ENCODE results near the gene LRRC63. TPM values are rescaled to one million over a fixed set of nuclear protein-coding genes. Genes with fewer than 3 reads are reported as not detected.
A peak's percentile ranks its signal among the peaks of the same experiment; 100 is the strongest.
"Not testable (repeated sequence)": the region's sequence is repeated elsewhere in the genome, so short reads cannot be mapped to it uniquely, and the experiment has no call there.

Gene LRRC63
- total RNA-seq, 1 donor from 2014 or later = 0.10 TPM

- no peak for DNase-seq
Measured at GRCh38 chr13:46265292-46265691, 53.6 kb downstream of the LRRC63 start.

- no peak for DNase-seq
Measured at GRCh38 chr13:46267166-46267565, 55.4 kb downstream of the LRRC63 start.

DNA sequence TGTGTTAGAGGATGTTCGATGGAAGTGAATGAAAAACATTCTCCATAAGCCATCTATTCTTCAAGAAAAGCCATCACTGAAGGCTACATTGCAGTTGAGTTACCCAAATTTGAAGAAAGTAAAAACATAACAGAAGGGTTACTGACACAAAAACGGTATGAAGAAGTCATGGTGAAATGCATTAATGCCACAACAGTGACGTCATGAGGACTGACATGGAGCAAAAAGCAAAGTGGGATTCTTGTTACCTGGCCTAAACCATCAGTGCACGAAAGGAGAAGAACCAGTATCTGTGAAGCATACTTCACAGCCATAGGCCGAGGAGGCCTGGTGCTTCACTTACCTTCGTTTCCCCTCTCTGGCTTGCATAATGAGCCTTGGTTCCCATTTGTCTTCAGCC, 58.7 kb downstream of the LRRC63 start:
- DNase-seq = no peak

- DNase-seq = no peak
Measured at GRCh38 chr13:46274094-46274698, 62.5 kb downstream of the LRRC63 start.

- DNase-seq = no peak
Measured at GRCh38 chr13:46278474-46278873, 66.7 kb downstream of the LRRC63 start.

DNA sequence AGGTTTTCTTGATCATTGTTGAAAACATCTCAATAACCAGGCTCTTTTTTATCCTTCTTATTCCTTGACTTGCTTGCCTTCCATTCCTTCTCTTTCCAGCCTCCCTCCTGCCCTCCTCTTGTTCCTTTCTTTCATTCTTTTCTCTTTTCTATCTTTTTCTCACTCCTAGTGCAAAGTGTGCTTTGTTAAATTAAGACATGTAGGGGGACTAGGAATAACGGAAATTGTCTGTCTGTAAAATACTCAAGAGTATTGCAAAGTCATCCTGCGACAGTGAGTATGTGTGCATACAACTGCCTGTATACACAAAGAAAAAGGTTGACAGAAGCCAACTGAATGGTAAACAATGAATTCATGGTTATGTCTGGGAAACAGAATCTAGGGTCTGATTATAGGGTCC, 70.1 kb downstream of the LRRC63 start:
- DNase-seq = no peak

GRCh38 chr13:46283912-46284824, 72.4 kb downstream of the LRRC63 start:
- not testable (repeated sequence) for DNase-seq

GRCh38 chr13:46286972-46287371, 75.2 kb downstream of the LRRC63 start:
- DNase-seq = no peak

GRCh38 chr13:46288570-46289259, 77.0 kb downstream of the LRRC63 start:
- DNase-seq = no peak

- no peak for DNase-seq
Measured at GRCh38 chr13:46289260-46289955, 77.7 kb downstream of the LRRC63 start.

DNA sequence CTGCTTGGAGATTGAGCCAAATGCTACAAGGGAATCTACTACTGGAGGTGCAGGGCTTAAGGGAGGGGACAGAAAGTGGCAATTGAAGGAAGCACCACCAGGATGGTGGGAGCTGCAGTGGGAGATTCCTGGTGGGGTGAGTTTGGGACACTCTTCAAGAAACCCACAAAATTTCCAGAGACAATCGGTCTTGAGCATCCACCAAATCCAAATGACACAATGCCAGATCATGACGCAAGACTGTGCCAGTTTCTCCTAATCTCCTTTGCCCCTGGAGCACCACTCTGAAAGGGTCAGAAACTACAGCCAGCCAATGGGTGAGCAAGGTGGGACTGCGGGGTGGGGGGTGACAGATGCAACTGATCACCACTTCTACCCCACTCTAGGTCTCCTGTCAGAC, 78.7 kb downstream of the LRRC63 start:
- no peak for DNase-seq

GRCh38 chr13:46293436-46293835, 81.7 kb downstream of the LRRC63 start:
- DNase-seq = no peak

GRCh38 chr13:46295491-46296114, 83.9 kb downstream of the LRRC63 start:
- DNase-seq = no peak

DNA sequence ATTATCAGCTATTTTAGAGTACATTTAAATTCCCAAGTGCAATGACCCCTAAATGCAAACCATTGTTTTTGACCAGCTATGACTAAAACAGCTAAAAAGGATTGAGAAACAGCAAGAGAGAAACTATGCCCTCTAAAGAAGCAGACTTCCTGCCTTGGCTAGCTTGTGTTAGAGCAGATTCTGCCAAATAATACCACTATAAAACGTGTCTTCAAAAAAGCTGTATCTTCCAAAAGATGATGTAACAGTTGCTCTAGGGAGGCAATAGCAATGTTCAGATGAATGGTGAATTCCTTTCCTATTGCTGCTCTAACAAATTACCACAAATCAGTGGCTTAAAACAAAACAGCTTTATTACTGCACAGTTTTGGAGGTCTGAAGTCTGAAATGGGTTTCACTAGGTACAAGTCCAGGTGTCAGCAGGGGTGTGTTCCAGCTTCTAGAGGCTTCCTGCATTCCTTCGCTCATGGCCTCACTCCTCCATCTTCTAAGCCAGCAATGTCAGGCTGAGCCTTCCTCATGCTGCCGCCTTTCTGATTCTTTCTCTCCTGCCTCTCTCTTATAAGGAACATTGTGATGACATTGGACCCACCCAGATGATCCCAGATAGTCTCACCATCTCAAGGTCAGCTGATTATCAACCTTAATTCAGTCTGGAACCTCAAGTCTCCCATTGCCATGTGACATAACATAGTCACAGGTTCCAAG, 84.5 kb downstream of the LRRC63 start:
- peak; percentile 36 for DNase-seq

GRCh38 chr13:46296921-46297320, 85.2 kb downstream of the LRRC63 start:
- no peak for DNase-seq

GRCh38 chr13:46297361-46297811, 85.7 kb downstream of the LRRC63 start:
- DNase-seq = no peak

DNA sequence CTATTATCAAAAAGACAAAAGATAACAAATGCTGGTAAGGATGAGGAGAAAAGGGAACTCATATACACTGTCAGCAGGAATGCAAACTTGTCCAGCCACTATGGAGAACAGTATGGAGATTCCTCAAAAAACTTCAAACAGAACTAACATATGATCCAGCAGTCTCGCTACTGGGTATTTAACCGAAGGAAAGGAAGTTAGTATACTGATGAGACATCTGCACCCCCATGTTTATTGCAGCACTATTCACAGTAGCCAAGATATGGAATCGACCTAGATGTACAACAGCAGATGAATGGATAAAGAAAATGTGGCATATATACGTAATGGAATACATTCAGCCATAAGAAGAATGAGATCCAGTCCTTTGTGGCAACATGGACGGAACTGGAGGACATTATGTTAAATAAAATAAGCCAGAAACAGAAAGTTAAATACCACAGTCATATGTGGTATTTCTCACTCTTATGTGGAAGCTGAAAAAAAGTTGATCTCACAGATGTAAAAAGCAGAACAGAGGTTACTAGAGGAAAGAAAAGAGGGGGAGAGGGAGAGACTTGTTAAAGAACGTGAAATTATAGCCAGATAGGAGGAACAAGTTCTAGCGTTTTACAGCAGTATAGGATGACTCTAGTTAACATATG, 92.1 kb downstream of the LRRC63 start:
- no peak for DNase-seq

DNA sequence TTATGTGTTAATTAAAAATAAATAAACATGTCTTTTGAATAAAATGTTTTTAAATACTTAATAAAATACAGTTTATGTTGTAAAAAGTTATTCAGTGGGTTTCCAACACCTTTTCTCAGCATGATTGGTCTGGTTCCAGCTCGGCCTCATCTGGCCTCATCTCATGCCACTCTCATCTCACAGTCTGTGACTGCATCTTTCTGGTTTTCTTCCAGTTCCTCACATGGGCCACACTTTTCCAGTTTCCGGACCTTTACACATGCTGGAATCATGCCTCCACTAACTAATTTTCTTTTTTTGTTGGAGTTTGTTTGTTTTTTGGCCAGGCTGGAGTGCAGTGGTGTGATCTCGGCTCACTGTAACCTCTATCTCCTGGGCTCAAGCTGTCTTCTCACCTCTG, 92.8 kb downstream of the LRRC63 start:
- no peak for DNase-seq

- no peak for DNase-seq
Measured at GRCh38 chr13:46307554-46307953, 95.8 kb downstream of the LRRC63 start.

GRCh38 chr13:46310066-46310465, 98.3 kb downstream of the LRRC63 start:
- DNase-seq = no peak

DNA sequence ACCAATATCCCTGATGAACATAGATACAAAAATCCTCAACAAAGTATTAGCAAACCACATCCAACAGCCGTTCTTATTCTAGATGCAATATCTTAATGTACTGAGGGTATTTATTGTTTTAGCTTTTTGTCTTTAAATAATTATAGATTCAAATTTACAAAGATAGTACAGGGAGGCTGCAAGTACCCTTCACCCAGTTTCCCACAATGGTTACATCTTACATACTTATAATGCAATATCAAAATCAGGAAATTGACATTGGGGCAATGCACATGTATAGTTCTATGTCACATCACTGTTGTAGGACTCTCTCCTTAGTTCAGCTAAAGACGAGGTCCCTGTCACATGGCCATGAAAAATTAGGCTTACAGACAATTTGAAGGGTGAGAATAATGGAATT, 99.5 kb downstream of the LRRC63 start:
- DNase-seq = no peak

Data from skin of body (tissue), 2 donors.